Stimulated activated memory B cell treated with anti-CD40 and anti-IgM and Interleukin-4, amounts not matched to agents 10 μg/mL and 1 μg/mL and 100 μg/mL, for 72 hours (primary cell): Measurements from ENCODE around the gene CSNK1E.
"Not testable (repeated sequence)": the region's sequence is repeated elsewhere in the genome, so short reads cannot be mapped to it uniquely, and the experiment has no call there.

Source experiments
- ATAC-seq: fragments of 150-1000 bp; cut with Tn5 transposase; 2 replicates; pipeline ENCODE4 v1.10.0; 2021
- H3K27ac Mint-ChIP-seq: one replicate; pipeline ENCODE4 v1.8.0; 2022; ENCODE audit warnings: mild to moderate bottlenecking, mixed read lengths
- H3K27me3 Mint-ChIP-seq: one replicate; pipeline ENCODE4 v1.8.0; 2022; ENCODE audit warnings: mixed read lengths
- H3K36me3 Mint-ChIP-seq: one replicate; pipeline ENCODE4 v1.8.0; 2022; ENCODE audit warnings: mixed read lengths
- H3K4me1 Mint-ChIP-seq: one replicate; pipeline ENCODE4 v1.8.0; 2022; ENCODE audit warnings: mixed read lengths
- H3K4me3 Mint-ChIP-seq: one replicate; pipeline ENCODE4 v1.8.0; 2022; ENCODE audit warnings: mild to moderate bottlenecking, moderate library complexity, mixed read lengths
- H3K9me3 Mint-ChIP-seq: one replicate; pipeline ENCODE4 v1.8.0; 2022; ENCODE audit warnings: mixed read lengths

The CSNK1E gene

DNA sequence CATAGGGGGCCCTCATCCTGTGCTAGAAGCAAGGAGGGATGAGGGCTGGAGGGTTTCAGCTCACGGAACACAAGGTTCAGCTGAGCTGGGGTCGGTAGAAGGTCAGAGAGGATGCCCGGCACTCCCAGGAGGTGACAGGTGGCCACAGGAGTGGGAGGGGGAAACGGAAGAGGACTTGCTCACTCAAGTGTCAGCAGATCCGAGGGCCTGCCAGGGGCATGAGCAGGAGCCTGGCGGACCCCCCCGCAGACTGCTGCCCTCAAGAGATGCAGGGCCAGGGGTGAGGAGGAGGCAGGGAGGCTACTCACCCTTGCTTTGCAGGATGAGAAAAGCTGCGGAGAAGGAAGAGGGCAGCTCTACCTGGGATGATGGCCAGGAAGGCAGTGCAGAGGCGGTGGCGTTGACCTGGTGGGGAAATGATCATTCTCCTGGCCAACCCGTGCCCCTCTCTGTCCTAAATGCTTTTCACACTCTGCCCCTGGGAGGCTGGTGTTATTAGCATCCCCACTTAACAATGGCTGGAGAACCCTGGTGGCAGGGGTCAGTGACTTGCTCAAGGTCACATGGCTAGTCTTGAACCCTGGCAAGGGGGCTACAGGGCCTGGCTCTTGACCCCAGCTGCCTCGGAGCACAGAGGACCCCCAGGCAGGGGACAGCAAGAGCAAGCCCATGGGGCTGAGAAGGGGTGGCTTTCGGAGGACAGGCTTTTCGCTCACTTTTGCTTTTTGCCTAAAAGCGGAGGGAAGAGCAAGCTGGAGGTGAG, 30.1 kb upstream of the CSNK1E start:
- peak overlapping the region; percentile 58 for H3K27ac Mint-ChIP-seq
- H3K9me3 Mint-ChIP-seq, result no peaks in the 10 kb centered on the region
- no peak for ATAC-seq
- H3K4me3 Mint-ChIP-seq, result peak overlapping the region; percentile 4
- peaks cover 36% of the 10 kb centered on the region for H3K4me1 Mint-ChIP-seq
- H3K27me3 Mint-ChIP-seq, result no peaks in the 10 kb centered on the region
- H3K36me3 Mint-ChIP-seq, result no peaks in the 10 kb centered on the region

DNA sequence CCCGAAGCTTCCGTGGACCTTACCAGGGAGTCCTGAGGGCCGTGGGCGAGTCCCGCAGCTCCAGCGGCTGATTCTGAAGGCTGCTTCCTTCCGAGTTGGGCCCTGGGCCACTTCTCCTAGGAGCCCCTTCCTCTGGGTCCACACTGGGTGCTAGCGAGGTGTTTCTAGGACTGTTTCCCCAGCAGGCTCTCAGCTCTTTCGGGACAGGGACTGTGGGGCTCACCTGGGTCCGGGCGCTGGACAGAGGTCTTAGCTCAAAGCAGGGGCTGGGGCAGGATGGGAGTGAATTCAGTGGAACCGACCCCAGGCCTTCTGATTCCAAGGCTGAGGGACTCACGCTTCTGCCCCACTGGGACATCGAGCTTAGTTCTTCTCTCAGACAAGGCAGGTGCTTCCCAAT, 29.3 kb upstream of the CSNK1E start:
- no peaks in the 10 kb centered on the region for H3K27me3 Mint-ChIP-seq
- peak overlapping the region; percentile 58 for H3K27ac Mint-ChIP-seq
- no peaks in the 10 kb centered on the region for H3K9me3 Mint-ChIP-seq
- no peak for ATAC-seq
- no peaks in the 10 kb centered on the region for H3K36me3 Mint-ChIP-seq
- no peak overlapping the region for H3K4me3 Mint-ChIP-seq
- peaks cover 36% of the 10 kb centered on the region for H3K4me1 Mint-ChIP-seq

DNA sequence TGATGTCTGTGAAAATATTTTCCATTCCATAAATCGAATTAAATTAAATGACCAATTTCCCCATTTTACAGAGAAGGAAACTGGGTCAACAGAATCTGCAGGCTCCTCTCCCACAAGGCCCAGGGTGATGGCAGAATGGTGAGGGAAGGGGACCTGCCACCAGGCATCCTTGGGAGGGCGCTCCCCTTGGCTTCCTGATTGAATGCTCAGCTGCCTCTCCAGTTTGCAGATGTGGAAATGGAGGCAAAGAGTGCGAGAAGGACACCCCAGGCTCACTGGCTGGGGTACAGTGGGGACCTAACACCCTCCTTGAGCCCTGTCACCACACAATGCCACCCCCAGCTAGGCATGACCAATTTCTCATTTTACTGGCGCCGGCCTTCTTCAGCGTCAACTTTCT, 28.5 kb upstream of the CSNK1E start:
- H3K27me3 Mint-ChIP-seq, result no peaks in the 10 kb centered on the region
- H3K4me3 Mint-ChIP-seq, result no peak overlapping the region
- H3K27ac Mint-ChIP-seq, result no peak overlapping the region
- no peak for ATAC-seq
- H3K4me1 Mint-ChIP-seq, result peaks cover 36% of the 10 kb centered on the region
- no peaks in the 10 kb centered on the region for H3K36me3 Mint-ChIP-seq
- no peaks in the 10 kb centered on the region for H3K9me3 Mint-ChIP-seq

DNA sequence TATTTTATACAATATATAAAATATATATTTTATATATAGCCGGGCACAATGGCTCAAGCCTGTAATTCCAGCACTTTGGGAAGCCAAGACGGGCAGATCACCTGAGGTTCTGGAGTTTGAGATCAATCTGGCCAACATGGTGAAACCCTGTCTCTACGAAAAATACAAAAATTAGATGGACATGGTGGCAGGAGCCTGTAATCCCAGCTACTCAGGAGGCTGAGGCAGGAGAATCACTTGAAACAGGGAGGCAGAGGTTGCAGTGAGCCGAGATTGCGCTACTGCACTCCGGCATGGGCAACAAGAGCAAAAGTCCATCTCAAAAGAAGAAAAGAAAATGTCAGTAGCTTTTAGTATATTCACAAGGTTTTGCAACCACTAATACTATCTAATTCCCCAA, 22.7 kb upstream of the CSNK1E start:
- H3K36me3 Mint-ChIP-seq, H3K9me3 Mint-ChIP-seq, H3K4me3 Mint-ChIP-seq, H3K27ac Mint-ChIP-seq, H3K4me1 Mint-ChIP-seq, ATAC-seq, H3K27me3 Mint-ChIP-seq: not testable (repeated sequence)

DNA sequence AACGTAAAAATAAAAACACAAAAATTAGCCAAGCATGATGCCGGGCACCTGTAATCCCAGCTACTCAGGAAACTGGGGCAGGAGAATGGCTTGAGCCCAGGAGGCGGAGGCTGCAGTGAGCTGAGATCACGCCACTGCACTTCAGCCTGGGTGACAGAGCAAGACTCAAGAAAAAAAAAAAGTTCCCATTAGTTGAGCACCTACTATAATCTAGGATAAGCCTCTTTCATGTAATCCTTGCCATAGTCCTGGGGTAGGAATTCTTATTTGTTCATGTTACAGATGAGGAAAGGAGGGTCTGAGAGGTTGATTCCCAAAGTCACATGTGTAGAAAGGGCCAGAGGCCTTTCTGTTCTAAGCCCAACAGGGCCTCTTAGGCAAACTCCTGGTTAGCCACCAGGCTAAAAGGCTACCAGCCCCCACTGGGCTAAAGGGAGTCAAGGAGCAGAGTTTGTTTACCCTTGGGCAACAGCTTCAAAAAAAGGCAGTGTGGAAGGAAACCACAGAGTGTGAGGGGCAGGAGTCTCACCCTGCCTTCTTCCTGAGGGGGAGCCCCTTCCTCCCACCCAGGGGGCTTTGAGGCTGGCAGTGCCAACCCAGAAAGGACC, 21.6 kb upstream of the CSNK1E start:
- ATAC-seq, result no peak
- H3K36me3 Mint-ChIP-seq, result no peaks in the 10 kb centered on the region
- H3K4me1 Mint-ChIP-seq, result peaks cover 5% of the 10 kb centered on the region
- no peak overlapping the region for H3K27ac Mint-ChIP-seq
- H3K9me3 Mint-ChIP-seq, result no peaks in the 10 kb centered on the region
- no peaks in the 10 kb centered on the region for H3K27me3 Mint-ChIP-seq
- H3K4me3 Mint-ChIP-seq, result no peak overlapping the region

DNA sequence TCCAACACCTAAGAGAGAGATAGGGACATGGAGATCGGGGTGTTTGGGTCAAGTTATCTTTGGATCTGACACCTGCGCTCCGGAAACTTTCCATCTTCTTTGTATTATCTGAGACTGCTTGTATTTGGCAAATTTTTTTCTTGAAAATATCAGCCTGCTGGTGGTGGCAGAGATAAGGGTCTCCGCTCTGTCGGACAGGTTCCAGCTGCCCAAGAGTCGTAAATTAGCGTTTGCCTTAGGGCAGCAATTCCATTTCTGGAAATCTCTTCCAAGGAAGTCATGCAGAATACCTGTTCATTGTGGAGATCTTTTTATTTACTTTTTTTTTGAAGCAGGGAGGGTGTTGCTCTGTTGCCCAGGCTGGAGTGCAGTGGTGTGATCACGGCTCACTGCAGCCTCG, 19.5 kb upstream of the CSNK1E start:
- Mint-ChIP-seq H3K36me3 (no peaks in the 10 kb centered on the region), H3K27ac (no peak overlapping the region), H3K9me3 (no peaks in the 10 kb centered on the region), H3K27me3 (no peaks in the 10 kb centered on the region), H3K4me1 (peaks cover 5% of the 10 kb centered on the region), H3K4me3 (peak overlapping the region; percentile 57)
- ATAC-seq, result no peak

DNA sequence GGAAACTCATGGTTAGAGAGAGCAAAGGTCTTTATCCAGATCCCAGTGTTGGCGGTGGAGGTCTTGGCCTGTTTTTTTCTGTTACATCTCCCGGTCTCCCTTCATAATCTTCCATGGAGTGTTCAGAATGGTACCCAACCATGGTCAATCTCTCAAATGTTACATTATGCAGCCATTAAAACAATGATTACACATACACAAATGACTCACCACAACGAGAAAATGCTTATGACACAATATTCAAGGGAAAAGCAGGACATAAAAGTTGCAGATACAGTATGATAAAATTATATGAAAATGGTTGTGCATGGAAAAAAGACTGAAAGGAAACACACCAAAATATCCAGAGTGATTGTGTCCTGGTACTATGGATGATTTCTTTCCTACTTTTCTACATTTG, 17.8 kb upstream of the CSNK1E start:
- H3K27me3 Mint-ChIP-seq, result no peaks in the 10 kb centered on the region
- no peaks in the 10 kb centered on the region for H3K9me3 Mint-ChIP-seq
- H3K36me3 Mint-ChIP-seq, result no peaks in the 10 kb centered on the region
- H3K4me1 Mint-ChIP-seq, result peaks cover 5% of the 10 kb centered on the region
- H3K27ac Mint-ChIP-seq, result no peak overlapping the region
- no peak for ATAC-seq
- H3K4me3 Mint-ChIP-seq, result no peak overlapping the region

DNA sequence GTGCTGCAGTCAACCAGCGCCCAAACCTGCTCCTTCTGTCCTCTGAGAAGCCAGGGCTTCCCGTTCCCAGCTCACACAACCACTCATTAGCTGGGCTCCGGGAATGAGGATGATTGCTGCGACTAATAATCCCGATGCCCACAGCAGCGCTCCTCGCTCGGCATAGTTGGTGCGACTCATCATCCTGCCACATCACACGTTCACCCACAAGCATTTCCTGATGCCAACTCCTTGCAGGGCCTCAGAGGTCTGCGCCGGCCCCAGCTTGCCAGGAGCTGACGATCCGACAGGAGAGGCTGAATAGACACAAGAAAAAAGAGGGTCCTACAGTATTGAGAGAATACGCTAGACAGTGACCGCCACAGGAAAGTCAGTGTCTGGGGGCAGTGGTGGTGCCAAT, 10.6 kb upstream of the CSNK1E start:
- Mint-ChIP-seq H3K9me3 (no peaks in the 10 kb centered on the region), H3K27me3 (no peaks in the 10 kb centered on the region), H3K4me1 (no peaks in the 10 kb centered on the region), H3K36me3 (no peaks in the 10 kb centered on the region), H3K27ac (no peak overlapping the region), H3K4me3 (no peak overlapping the region)
- no peak for ATAC-seq

DNA sequence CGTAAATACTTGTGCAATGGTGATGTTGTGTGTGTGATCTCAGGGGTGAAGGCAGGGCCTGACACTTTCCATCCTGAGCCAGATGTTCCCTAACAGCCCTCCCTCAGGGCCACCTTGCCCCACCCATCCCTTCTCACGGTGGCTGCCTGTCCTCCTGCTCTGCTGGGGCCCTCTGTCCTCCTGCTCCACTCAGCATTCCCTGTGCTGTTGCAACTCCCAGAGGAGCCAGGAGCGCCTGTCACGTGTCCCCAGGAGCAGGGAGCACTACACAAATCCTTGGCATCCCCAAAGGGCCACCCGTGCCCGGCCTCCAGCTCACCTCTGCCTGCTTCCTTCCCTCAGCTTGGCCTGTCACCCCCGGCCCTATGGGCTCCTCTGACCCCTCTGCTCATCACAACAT, 10.2 kb upstream of the CSNK1E start:
- Mint-ChIP-seq H3K27ac (no peak overlapping the region), H3K27me3 (no peaks in the 10 kb centered on the region), H3K9me3 (no peaks in the 10 kb centered on the region), H3K4me3 (no peak overlapping the region), H3K36me3 (no peaks in the 10 kb centered on the region), H3K4me1 (no peaks in the 10 kb centered on the region)
- ATAC-seq, result no peak

DNA sequence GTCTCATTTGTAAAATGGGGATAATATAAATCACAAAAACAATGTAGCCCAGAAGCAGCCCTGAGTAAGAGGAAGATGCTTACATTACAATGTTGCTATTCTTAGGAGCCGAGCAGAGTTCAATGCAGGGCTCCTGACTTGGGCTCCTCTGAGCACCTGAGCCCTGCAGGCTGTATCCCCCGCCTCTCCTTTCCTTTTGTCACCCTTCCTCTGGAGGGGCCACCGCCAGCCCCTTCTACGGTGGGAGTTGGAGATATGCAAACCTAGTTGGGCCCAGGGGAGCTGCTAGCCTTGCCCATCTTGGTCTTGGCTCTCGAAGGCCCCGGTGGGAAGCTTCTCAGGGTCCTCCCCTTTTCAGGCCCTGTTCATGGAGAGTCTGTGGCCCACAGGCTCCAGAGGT, 8.4 kb upstream of the CSNK1E start:
- no peaks in the 10 kb centered on the region for H3K27me3 Mint-ChIP-seq
- ATAC-seq, result no peak
- H3K9me3 Mint-ChIP-seq, result no peaks in the 10 kb centered on the region
- no peak overlapping the region for H3K27ac Mint-ChIP-seq
- no peak overlapping the region for H3K4me3 Mint-ChIP-seq
- no peaks in the 10 kb centered on the region for H3K36me3 Mint-ChIP-seq
- no peaks in the 10 kb centered on the region for H3K4me1 Mint-ChIP-seq

DNA sequence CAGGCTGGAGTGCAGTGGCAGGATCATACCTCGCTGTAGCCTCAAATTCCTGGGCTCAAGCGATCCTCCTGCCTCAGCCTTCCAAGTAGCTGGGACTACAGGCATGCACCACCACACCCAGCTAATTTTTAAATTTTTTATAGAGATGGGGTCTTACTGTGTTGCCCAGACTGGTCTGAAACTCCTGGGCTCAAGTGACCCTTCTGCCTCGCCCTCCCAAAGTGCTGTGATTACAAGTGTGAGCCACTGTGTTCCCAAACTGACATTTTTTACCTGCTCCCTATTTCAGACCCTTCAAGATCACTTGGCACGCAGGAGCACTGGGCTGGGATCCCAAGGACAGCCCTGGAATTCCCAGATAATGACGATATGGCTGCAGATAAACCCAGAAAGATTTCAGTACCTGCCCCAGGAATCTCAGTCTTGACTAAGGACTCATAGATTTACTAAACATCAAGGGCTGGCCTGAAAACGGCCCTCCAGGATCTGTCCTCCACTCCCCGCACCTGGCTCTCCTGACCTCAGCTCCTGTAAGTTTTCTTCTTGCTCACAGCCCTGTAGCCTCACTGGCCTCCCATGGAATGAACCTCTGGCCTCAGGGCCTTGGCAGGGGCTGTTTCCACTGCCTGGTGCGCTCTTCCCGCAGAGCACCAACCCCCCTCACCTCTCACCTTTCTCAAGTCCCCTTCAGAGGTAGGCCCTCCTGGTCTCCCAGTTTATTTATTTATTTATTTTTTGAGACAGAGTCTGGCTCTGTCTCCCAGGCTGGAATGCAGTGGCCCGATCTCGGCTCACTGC, 3.6 kb upstream of the CSNK1E start:
- H3K27me3 Mint-ChIP-seq, result no peaks in the 10 kb centered on the region
- no peak overlapping the region for H3K27ac Mint-ChIP-seq
- no peaks in the 10 kb centered on the region for H3K9me3 Mint-ChIP-seq

DNA sequence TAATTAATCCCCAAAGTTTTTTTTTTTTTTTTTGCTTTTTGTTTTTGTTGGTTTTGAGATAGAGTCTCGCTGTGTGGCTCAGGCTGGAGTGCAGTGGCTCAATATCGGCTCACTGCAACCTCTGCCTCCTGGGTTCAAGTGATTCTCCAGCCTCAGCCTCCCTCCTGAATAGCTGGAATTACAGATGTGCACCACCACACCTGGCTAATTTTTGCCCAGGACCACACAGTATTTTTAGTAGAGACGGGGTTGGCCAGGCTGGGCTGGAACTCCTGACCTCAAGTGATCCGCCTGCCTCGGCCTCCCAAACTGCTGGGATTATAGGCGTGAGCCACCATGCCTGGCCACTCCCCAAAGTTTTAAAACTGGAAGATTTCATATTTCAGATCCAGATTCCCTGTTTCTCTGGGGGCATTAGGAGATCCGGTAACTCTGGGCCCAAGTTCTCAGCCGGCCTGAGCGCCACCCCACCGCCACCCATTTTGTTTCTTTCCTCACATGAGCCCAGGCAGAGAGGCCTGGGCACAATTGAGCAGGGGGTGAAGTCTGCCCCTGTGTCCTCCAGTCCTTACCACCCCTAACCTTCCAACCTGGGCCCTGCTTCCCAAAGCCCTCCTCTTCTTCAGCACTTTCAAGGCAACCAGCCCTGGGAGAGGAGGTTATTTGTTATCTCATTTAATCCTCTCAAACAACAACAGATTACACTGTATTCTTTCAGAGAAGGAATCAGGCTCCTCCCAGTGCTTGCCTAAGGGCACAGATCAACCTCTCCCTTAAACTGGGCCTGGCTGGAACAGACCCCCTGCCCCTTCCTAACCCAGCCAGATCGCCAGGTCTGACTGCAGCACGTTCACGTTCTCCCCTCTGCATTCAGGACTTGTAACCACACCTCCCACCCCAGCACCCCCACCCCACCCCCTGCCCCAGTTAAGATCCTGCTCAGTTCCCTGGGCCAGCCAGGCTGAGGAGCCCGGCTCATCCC, 1.9 kb upstream of the CSNK1E start:
- Mint-ChIP-seq H3K27ac (peak overlapping the region; percentile 92), H3K4me1 (peaks cover 34% of the 10 kb centered on the region), H3K9me3 (no peaks in the 10 kb centered on the region), H3K4me3 (peak overlapping the region; percentile 10), H3K27me3 (no peaks in the 10 kb centered on the region), H3K36me3 (no peaks in the 10 kb centered on the region)
- no peak for ATAC-seq

More for the DNA sequence above, 3.6 kb upstream of the CSNK1E start:
- no peaks in the 10 kb centered on the region for H3K36me3 Mint-ChIP-seq
- no peak overlapping the region for H3K4me3 Mint-ChIP-seq
- no peak for ATAC-seq
- peaks cover 17% of the 10 kb centered on the region for H3K4me1 Mint-ChIP-seq

DNA sequence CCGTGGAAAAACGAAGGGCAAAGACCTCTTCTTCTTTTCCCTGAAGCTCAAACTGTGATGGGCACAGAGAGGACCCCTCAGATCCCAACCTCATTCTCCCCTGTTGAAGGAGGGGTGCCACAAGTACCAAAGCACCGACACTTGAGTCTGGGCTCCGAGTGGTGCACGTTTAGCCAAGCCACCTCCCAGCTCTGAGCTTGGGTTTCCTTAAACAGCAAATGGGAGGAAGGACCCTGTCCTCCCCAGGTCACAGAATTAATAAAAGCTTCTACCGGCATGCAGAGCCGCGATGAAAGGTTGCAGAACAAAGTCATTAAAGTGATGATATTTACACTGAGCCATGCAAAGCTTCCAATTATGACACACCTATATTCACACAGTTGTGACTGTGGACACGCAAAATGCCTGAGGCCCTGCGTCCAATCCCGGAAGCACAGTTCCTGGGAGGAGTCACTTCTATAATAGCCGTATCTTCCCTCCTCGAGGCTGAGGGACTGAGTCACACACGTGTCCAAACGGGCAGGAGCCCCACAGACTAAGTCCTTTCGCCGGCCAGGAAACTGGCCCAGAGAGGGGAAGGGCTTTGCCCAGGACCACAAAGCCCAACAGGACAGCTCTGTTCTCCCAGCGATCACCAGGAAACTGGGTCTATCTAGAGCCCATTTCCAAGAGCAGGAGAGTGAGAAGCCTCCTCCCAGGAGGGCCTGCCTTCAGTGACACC, 922 bp upstream of the CSNK1E start:
- Mint-ChIP-seq H3K4me1 (peaks cover 43% of the 10 kb centered on the region), H3K4me3 (peak overlapping the region; percentile 83), H3K9me3 (no peaks in the 10 kb centered on the region), H3K27ac (peak overlapping the region; percentile 92), H3K27me3 (no peaks in the 10 kb centered on the region), H3K36me3 (no peaks in the 10 kb centered on the region)
- ATAC-seq, result no peak

DNA sequence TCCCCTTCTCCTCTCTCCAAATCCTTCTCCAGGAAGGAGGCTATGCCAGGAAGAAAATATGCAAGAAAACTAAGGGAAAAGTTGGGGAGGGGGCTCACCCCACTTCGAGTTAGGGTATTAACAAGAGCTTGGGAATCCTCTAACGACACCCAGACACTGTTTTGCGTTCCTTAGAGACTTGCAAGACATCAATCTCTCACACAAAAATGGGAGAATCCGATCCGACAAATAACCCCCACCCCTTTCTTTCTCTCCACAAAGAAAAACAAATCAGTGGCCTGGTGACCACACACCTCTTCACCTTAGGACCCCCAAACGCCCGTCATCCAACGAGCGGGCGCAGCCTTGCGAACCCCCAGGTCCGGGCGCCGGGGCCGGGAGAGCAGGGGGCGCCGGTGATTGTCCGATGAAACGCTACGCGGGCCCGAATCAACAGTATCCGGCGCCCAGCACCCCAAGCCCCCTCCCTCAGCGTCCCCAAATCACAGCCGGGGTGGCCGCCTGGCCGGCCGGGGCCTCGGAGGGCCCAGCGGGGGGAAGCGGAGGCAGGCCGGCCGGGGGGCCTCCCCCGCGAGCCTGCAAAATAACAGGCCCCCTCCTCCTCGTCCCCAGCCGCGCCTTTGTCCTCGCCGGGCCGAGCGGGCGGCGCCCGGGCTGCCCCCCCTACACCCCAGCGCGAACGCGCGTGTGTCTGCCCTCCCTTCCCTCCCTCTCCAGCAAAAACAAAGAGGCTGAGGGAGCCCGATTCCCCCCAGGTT, 690 bp downstream of the CSNK1E start:
- H3K4me1 Mint-ChIP-seq, result peaks cover 59% of the 10 kb centered on the region
- H3K36me3 Mint-ChIP-seq, result peaks cover 12% of the 10 kb centered on the region
- no peaks in the 10 kb centered on the region for H3K9me3 Mint-ChIP-seq
- H3K4me3 Mint-ChIP-seq, result peak overlapping the region; percentile 88
- H3K27me3 Mint-ChIP-seq, result no peaks in the 10 kb centered on the region
- ATAC-seq, result peak; percentile 75
- peak overlapping the region; percentile 92 for H3K27ac Mint-ChIP-seq
